Measurements from ENCODE around the gene SCFD2.

DNA sequence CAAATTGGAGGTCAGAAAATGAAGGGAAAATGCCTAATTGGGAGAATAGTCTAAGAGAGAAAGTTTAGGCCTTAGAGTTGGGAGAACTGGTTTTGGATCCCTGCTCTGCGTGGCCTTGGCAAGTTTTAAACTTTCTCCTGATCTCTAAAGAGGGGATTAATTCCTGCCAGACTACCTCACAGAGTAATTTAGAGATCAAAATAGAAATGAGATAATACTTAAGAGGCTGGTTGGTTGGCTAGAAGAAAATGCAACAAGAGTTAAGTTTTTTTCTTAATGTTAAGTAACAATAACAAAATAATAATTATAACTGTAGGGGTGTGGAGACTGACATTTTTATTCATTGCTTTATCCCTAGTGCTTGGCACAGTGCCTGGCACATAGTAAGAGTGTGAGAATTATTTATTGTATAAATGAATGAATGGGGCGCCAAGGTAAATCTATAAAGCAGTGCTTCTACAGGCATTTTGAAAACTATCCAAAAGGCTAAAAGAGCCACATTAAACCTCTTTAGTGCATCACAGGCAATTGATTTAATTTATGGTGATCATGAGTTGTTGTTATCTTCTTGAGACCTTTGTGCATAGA, 343.3 kb downstream of the SCFD2 start:
- TF ChIP-seq ZNF274 (IDR thresholded peaks at IDR 0.05; ENCODE audit: low read depth, low read length) = no peak
- no peak for TF ChIP-seq SUZ12 (IDR thresholded peaks at IDR 0.05; ENCODE audit: extremely low read depth, insufficient read depth, insufficient read length)
